Central memory CD8-positive, alpha-beta T cell (primary cell): Measurements from ENCODE around the gene PGRMC2.
A peak's percentile ranks its signal among the peaks of the same experiment; 100 is the strongest.
"Not testable (repeated sequence)": the region's sequence is repeated elsewhere in the genome, so short reads cannot be mapped to it uniquely, and the experiment has no call there.

Experiments
- ATAC-seq: fragments of 150-1000 bp; cut with Tn5 transposase; replicated peaks from 2 replicates; pipeline ENCODE4 v1.10.0; 2022; ENCODE audit warnings: mild to moderate bottlenecking, moderate FRiP score, moderate number of reproducible peaks; ENCODE audit not compliant: poor library complexity, severe bottlenecking; ENCODE audit errors: extremely low read depth
- DNase-seq, 2 donors: peaks; one replicate each; pipeline ENCODE4 v3.0.0; 2021; ENCODE audit warnings: low spot score in 2 of 2
- H3K27ac Mint-ChIP-seq: one replicate; pipeline ENCODE4 v1.8.0; 2022; ENCODE audit warnings: low read depth, mild to moderate bottlenecking, moderate library complexity, mixed read lengths
- H3K27me3 Mint-ChIP-seq: one replicate; pipeline ENCODE4 v1.8.0; 2022; ENCODE audit warnings: mixed read lengths
- H3K36me3 Mint-ChIP-seq: one replicate; pipeline ENCODE4 v1.8.0; 2022; ENCODE audit warnings: mild to moderate bottlenecking, moderate library complexity, mixed read lengths; ENCODE audit not compliant: insufficient read depth
- H3K4me1 Mint-ChIP-seq: one replicate; pipeline ENCODE4 v1.8.0; 2022; ENCODE audit warnings: mixed read lengths
- H3K4me3 Mint-ChIP-seq: one replicate; pipeline ENCODE4 v1.8.0; 2022; ENCODE audit warnings: mild to moderate bottlenecking, moderate library complexity, mixed read lengths
- H3K9me3 Mint-ChIP-seq: one replicate; pipeline ENCODE4 v1.8.0; 2022; ENCODE audit warnings: mixed read lengths

The PGRMC2 gene

GRCh38 chr4:128281354-128281753 lies 6.3 kb downstream of the PGRMC2 start:
- Mint-ChIP-seq H3K4me3 (no peak overlapping the region), H3K27ac (peak overlapping the region; percentile 9), H3K9me3 (no peaks in the 10 kb centered on the region), H3K27me3 (no peaks in the 10 kb centered on the region), H3K4me1 (peaks cover 40% of the 10 kb centered on the region), H3K36me3 (peaks cover 8% of the 10 kb centered on the region)
- ATAC-seq (no peak), DNase-seq (no peak)

DNA sequence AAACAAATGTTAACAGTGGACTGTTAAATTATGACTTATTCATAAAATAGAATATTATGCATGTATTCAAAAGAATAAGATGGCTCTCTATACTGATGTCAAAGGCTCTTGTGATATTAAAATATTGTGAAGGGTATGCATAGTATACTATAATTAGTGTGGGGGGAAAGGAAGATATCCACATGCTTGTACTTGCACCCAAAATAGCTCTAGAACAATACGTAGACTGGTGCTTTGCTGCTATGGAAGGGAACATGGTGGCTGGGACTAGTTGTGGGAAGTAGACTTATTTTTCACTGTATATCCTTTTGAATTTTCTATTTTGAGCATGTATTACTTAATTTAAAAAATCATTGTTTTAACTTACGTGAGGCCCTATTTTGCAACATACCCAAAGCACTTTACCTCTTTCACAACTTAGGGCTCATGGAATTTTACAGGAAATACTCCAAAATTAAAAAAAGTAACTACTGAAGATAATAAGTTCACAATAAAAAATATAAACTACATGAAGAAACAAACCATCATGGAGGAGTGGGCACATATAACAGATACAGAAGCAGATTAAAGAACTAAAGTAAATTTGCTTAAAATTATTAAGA lies 7.9 kb downstream of the PGRMC2 start:
- DNase-seq (no peak), ATAC-seq (no peak)
- peaks cover 26% of the 10 kb centered on the region for H3K4me1 Mint-ChIP-seq
- no peak overlapping the region for H3K27ac Mint-ChIP-seq
- no peaks in the 10 kb centered on the region for H3K9me3 Mint-ChIP-seq
- no peak overlapping the region for H3K4me3 Mint-ChIP-seq
- H3K36me3 Mint-ChIP-seq = peaks cover 10% of the 10 kb centered on the region
- no peaks in the 10 kb centered on the region for H3K27me3 Mint-ChIP-seq

- DNase-seq (no peak), ATAC-seq (no peak)
- H3K9me3 Mint-ChIP-seq = no peaks in the 10 kb centered on the region
- H3K4me1 Mint-ChIP-seq = peaks cover 26% of the 10 kb centered on the region
- no peaks in the 10 kb centered on the region for H3K27me3 Mint-ChIP-seq
- no peak overlapping the region for H3K4me3 Mint-ChIP-seq
- H3K27ac Mint-ChIP-seq = no peak overlapping the region
- H3K36me3 Mint-ChIP-seq = peaks cover 8% of the 10 kb centered on the region
Measured at GRCh38 chr4:128277856-128278255, 9.8 kb downstream of the PGRMC2 start.

DNA sequence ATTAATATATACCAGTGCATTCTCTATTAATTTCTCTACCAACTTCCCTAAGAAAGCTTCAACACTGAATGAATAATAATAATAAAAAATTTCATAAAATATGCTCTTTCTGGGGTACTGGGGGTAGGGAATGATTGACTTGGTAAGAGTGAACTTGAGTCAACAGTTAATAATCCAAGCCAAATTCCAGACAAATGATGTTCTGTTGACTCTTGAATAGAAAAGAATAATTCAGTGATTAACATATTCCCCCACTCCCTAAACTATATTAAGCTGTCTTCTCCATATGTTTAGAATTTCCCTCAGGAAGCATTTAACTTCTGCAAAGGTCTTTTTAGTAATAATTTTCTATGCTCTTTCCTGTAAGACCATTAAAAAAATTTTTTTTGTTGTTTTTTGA lies 12.3 kb downstream of the PGRMC2 start:
- Mint-ChIP-seq H3K9me3 (no peaks in the 10 kb centered on the region), H3K27me3 (no peaks in the 10 kb centered on the region), H3K4me1 (peaks cover 8% of the 10 kb centered on the region), H3K4me3 (no peak overlapping the region), H3K27ac (no peak overlapping the region), H3K36me3 (peaks cover 19% of the 10 kb centered on the region)
- DNase-seq (no peak), ATAC-seq (no peak)

DNA sequence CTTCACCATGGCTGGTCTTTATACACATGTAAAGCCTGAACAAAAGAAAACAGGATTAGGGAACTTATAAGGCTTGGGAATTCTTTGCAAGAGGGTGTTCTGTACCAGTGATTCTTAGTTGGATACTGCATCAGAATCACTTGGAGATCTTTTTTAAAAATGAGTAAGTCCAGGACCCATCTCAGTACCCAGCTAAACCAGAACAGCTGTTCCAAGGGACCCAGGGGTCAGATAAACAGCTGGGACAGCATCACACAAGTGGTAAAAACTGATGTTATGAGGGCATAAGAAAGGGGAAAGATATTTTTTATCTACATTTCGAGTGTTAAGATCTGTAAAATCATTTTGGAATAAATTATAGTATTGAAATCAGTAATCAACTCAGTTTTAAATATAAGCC lies 16.1 kb downstream of the PGRMC2 start:
- ATAC-seq (no peak), DNase-seq (no peak)
- Mint-ChIP-seq H3K27ac (no peak overlapping the region), H3K36me3 (peaks cover 21% of the 10 kb centered on the region), H3K27me3 (no peaks in the 10 kb centered on the region), H3K9me3 (no peaks in the 10 kb centered on the region), H3K4me1 (no peaks in the 10 kb centered on the region), H3K4me3 (no peak overlapping the region)

- H3K4me3 Mint-ChIP-seq = no peak overlapping the region
- H3K27me3 Mint-ChIP-seq = no peaks in the 10 kb centered on the region
- no peak overlapping the region for H3K27ac Mint-ChIP-seq
- peaks cover 17% of the 10 kb centered on the region for H3K36me3 Mint-ChIP-seq
- no peak for ATAC-seq
- no peaks in the 10 kb centered on the region for H3K4me1 Mint-ChIP-seq
- peaks cover 7% of the 10 kb centered on the region for H3K9me3 Mint-ChIP-seq
- no peak for DNase-seq
Measured at GRCh38 chr4:128268970-128269369, 18.6 kb downstream of the PGRMC2 start.

GRCh38 chr4:128267745-128268144 lies 19.9 kb downstream of the PGRMC2 start:
- no peak overlapping the region for H3K27ac Mint-ChIP-seq
- DNase-seq = no peak
- H3K9me3 Mint-ChIP-seq = peaks cover 7% of the 10 kb centered on the region
- no peaks in the 10 kb centered on the region for H3K27me3 Mint-ChIP-seq
- no peak for ATAC-seq
- no peak overlapping the region for H3K4me3 Mint-ChIP-seq
- H3K36me3 Mint-ChIP-seq = peaks cover 17% of the 10 kb centered on the region
- no peaks in the 10 kb centered on the region for H3K4me1 Mint-ChIP-seq

- not testable (repeated sequence) for H3K27me3 Mint-ChIP-seq, H3K4me3 Mint-ChIP-seq, H3K9me3 Mint-ChIP-seq, H3K27ac Mint-ChIP-seq, DNase-seq, ATAC-seq, H3K4me1 Mint-ChIP-seq
- peaks cover 13% of the 10 kb centered on the region for H3K36me3 Mint-ChIP-seq
Measured at GRCh38 chr4:128267171-128267570, 20.4 kb downstream of the PGRMC2 start.

DNA sequence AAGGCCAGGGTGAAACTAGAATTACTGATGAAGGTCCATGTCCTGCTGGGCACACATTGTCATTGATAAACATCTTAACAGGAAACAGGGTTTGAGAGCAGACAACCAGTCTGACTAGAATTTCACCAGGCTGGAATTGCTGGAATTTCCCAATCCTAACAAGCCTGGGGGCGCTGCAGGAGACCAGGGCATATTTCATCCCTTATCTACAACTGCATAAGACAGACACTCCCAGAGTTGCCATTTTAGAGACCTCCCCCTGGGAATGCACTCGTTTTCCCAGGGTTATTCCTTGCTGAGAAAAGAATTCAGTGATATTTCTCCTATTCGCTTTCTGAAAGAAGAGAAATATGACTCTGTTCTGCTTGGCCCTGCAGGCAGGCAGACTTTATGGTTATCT lies 22.1 kb downstream of the PGRMC2 start:
- not testable (repeated sequence) for H3K4me1 Mint-ChIP-seq, DNase-seq, H3K9me3 Mint-ChIP-seq, ATAC-seq, H3K36me3 Mint-ChIP-seq, H3K27ac Mint-ChIP-seq, H3K4me3 Mint-ChIP-seq
- peaks cover 15% of the 10 kb centered on the region for H3K27me3 Mint-ChIP-seq

DNA sequence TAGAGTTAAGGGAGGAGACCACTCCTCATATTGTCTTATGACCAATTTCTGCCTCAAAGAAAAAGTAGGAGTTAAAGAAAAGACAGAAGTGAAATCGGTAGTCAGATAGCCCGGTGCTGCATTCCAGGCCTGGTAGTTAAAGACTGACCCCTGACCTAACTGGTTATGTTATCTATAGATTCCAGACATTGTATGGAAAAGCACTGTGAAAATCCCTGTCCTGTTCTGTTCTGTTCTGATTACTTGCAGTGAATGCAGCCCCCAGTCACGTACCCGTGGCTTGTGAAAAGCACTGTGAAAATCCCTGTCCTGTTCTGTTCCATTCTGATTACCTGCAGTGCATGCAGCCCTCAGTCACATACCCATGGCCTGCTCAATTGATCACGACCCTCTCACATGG lies 27.7 kb downstream of the PGRMC2 start:
- not testable (repeated sequence) for H3K27ac Mint-ChIP-seq, H3K4me1 Mint-ChIP-seq, DNase-seq, H3K4me3 Mint-ChIP-seq, ATAC-seq, H3K9me3 Mint-ChIP-seq, H3K36me3 Mint-ChIP-seq
- peaks cover 34% of the 10 kb centered on the region for H3K27me3 Mint-ChIP-seq

DNA sequence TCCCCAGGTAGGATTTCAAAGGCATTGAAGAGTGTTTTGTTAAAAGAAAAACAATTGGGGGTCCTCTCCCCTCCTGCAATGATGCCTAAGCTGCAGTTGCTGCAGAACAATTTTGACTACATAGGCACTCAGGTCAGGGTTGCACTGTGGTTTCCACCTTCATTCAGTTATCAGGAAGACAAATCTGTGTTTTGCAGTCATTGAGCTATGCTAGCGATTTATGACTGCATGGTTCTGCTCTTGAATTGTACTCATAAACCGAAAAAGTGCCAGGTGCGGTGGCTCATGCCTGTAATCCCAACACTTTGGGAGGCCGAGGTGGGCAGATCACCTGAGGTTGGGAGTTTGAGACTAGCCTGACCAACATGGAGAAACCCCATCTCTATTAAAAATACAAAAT lies 29.4 kb downstream of the PGRMC2 start:
- not testable (repeated sequence) for H3K4me3 Mint-ChIP-seq, H3K27ac Mint-ChIP-seq, DNase-seq, H3K9me3 Mint-ChIP-seq, ATAC-seq, H3K36me3 Mint-ChIP-seq, H3K4me1 Mint-ChIP-seq
- H3K27me3 Mint-ChIP-seq = peaks cover 44% of the 10 kb centered on the region

- ATAC-seq (no peak), DNase-seq (no peak)
- H3K36me3 Mint-ChIP-seq = no peaks in the 10 kb centered on the region
- no peak overlapping the region for H3K4me3 Mint-ChIP-seq
- peaks cover 54% of the 10 kb centered on the region for H3K27me3 Mint-ChIP-seq
- no peaks in the 10 kb centered on the region for H3K9me3 Mint-ChIP-seq
- no peak overlapping the region for H3K27ac Mint-ChIP-seq
- H3K4me1 Mint-ChIP-seq = no peaks in the 10 kb centered on the region
Measured at GRCh38 chr4:128256539-128256938, 31.1 kb downstream of the PGRMC2 start.

GRCh38 chr4:128255906-128256305 lies 31.7 kb downstream of the PGRMC2 start:
- H3K27me3 Mint-ChIP-seq = peaks cover 48% of the 10 kb centered on the region
- no peaks in the 10 kb centered on the region for H3K9me3 Mint-ChIP-seq
- no peak for ATAC-seq
- H3K4me1 Mint-ChIP-seq = no peaks in the 10 kb centered on the region
- DNase-seq = no peak
- no peak overlapping the region for H3K27ac Mint-ChIP-seq
- H3K4me3 Mint-ChIP-seq = no peak overlapping the region
- no peaks in the 10 kb centered on the region for H3K36me3 Mint-ChIP-seq
